ENCODE measurements around the gene LPO.

The LPO gene

DNA sequence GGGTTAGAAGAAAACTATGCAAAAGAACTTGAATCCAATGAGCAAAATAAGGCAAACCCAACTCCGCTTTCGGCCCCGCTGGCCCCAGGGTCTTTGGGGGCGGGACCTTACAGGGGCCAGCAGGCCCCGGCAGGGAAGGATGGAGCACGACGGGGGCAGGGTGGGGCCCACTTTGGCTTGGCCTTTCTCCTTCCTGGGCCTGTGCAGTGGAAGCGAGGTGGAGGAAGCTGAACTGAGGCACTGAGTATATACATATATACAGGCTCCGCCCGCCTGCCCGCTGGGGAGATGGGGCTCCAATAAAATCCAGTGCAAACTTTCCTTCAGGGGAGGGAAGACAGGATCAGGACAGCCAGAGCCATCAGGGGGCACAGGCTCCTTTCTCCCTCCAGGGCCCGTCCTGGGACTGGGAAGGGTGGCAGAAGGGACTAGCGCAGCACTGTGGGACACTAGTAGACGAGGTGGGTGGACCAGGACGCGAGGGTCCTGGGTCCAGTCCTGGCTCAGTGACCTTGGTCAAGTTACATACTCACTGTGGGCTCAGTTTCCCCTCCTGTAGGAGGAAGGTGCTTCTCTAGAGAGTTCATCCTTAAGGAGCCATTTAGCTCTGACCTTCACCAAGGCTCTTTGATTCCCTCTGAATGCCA, 63.2 kb downstream of the LPO start:
- DNase-seq (ENCODE audit: insufficient read length) = no peak
- FAIRE-seq = no peak
- no peak for TF ChIP-seq TAF1 (IDR thresholded peaks at IDR 0.05; ENCODE audit: borderline replicate concordance, low read depth, low read length)
- no peak for TF ChIP-seq POLR2AphosphoS5 (IDR thresholded peaks at IDR 0.05; ENCODE audit: low read depth, low read length)
- no peak for TF ChIP-seq POLR2A (IDR thresholded peaks at IDR 0.05; ENCODE audit: low read depth, low read length)

DNA sequence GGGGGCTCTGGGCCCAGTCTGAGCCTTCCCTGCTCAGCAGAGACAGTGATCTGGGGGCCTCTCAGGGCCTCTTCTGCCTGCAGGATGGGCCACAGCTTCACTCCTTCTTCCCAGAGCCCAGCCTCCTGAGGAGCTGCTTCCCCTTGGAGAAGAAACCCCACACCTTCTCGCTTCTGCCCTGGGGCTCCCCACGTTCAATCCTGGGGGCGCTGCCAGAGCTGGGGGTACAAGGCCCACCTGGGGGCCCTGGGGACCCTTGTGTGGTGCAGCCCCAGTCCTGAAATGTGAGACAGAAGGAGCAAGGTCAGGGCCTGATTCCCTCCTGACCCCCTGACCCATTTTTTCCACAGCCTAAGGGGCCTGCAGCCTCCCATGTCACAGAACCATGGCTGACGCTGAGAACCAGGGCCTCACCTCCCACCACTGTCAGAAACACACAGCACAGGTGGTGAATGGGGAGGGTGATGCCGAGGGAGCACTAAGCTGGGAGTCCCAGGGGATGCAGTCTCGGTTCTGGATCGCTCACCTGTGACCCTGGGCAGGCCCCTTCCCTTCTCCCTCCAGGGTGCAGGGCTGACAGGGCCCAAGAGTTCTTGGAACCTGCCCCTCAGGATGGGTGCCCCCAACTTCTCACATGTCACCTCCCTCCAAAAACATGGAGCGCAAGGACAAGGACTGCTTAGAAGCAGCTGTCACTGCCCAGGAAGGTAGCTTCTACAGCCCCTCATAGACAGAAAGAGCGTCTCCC, 64.0 kb downstream of the LPO start:
- DNase-seq (ENCODE audit: insufficient read length) (no peak), FAIRE-seq (no peak)
- TF ChIP-seq TAF1 (IDR thresholded peaks at IDR 0.05; ENCODE audit: borderline replicate concordance, low read depth, low read length) (no peak), POLR2AphosphoS5 (IDR thresholded peaks at IDR 0.05; ENCODE audit: low read depth, low read length) (no peak), POLR2A (IDR thresholded peaks at IDR 0.05; ENCODE audit: low read depth, low read length) (no peak)

DNA sequence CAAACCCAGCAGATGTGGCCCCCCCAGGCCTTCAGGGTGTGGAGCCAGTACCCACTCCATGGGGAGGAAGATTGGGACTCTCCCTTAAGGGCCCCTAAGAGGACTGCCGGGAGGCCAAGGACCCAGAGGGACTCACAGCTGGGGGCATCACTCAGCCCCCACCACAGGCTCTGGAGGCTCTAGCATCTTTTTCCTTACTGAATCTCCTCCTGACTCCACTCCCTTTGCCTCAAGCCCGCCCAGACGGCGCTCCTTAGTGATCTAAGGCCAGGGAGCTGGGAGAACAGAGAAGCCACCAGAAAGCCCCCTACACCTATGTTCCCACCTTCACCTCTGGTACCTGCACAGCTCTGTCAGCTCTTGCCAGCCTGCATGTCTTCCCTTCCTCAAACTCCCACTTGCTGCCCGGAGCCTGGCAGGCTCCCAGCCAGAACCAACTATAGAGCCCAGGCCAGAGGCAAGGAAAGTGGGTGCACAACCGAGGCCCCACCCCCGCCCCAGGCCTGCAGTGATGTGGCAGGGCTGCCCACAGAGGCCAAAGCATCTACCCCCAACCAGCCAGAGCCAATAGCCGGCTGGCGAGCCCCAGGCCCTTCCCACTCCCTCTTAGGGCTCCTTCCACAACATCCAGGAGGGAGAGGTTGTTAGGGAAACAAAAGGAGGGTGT, 64.7 kb downstream of the LPO start:
- no peak for FAIRE-seq
- no peak for TF ChIP-seq TAF1 (IDR thresholded peaks at IDR 0.05; ENCODE audit: borderline replicate concordance, low read depth, low read length)
- no peak for TF ChIP-seq POLR2AphosphoS5 (IDR thresholded peaks at IDR 0.05; ENCODE audit: low read depth, low read length)
- TF ChIP-seq POLR2A (IDR thresholded peaks at IDR 0.05; ENCODE audit: low read depth, low read length) = no peak
- DNase-seq (ENCODE audit: insufficient read length) = no peak

DNA sequence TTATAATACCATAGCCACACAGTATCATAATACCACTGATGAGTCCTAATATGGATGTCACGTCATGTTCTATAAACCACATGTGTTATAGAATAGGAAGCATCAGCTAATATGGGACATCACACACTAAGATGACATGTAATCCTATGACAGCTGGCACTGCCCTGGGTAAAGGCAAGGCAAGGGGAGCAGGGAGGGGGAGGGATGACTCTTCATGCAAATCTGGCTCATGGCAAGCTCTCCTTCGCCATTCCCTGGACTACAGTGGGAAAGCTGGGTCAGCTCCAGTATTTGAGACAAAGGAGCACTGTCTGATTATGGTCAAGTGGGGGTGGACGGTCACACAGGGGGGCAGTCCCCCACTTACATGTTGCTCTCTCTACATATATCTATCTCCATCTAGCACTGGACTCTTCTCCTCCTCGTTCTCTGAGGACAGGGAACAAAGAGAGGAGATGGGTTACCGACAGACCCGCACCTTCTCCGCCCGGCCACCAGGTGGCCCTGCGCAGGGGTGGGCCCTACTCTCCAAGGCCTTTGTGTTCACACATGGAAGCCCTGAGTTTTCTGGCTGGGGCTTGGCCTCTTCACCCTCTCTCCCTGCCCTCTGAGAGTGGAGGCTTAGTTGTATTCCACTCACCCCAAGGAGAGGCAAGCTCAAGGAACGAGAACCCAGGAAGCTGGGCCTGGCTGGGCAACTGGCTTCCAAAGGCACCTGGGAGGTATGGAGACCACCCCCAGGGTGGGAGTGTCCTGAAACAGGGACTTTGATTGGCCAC, 65.8 kb downstream of the LPO start:
- peak; percentile 93 for DNase-seq (ENCODE audit: insufficient read length)
- TF ChIP-seq POLR2AphosphoS5 (IDR thresholded peaks at IDR 0.05; ENCODE audit: low read depth, low read length) (no peak), POLR2A (IDR thresholded peaks at IDR 0.05; ENCODE audit: low read depth, low read length) (no peak), TAF1 (IDR thresholded peaks at IDR 0.05; ENCODE audit: borderline replicate concordance, low read depth, low read length) (no peak)
- peak; percentile 96 for FAIRE-seq

DNA sequence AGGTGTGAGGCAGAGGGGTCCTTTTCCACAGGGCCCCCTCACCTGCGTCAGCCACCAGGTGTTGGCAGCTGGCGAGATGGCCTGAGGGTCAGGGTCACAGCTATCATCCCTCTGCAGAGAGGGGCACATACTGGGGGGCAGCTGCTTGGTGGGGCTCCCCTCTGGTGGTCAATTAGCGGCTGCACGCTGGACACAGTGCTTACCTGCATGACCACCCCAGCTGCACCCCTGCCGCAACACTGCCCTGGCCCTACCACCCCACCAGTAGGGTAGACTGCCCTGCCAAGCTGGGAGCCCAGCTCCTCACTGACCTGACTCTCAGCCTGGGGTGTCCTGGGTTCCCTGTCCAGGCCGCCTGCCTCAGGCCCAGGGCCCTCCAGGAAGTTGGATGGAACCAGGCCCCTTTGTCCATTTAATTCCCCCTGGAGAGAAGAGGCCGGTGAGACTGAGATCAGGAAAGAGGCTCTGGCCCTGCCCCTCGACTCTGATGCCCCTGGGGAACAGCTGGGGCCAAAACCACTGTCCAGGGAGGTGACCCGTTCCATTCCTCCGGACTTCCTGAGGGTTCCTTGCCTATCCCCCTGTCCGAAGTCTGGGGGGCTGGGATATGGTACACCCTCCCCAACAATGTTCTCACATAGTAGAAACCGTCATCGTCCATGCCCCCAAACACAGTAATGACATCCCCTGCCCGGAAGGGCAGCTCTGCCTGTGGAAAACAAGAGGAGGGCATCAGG, 66.5 kb downstream of the LPO start:
- TF ChIP-seq POLR2AphosphoS5 (IDR thresholded peaks at IDR 0.05; ENCODE audit: low read depth, low read length) = no peak
- TF ChIP-seq POLR2A (IDR thresholded peaks at IDR 0.05; ENCODE audit: low read depth, low read length) = no peak
- TF ChIP-seq TAF1 (IDR thresholded peaks at IDR 0.05; ENCODE audit: borderline replicate concordance, low read depth, low read length) = no peak
- FAIRE-seq = no peak
- no peak for DNase-seq (ENCODE audit: insufficient read length)

DNA sequence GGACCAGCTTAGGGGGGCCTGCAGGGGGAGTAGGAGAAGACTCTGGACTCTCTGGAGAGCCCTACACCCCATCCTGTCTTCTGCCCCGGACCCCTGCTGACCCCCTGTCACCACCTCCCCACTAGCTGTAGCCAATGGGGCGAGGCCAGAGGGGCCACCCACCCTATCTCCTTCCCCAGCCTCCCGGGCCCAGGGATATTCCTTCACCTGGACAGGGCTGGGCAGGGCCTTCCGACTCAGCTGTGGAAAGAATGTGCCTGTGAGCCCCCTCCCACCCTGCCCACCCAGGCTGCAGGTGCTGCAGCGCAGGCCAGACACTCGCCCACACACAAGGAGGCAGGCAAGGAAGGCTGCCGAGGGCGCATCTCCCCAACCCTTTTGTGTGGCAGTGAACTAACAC, 67.2 kb downstream of the LPO start:
- DNase-seq (ENCODE audit: insufficient read length) (no peak), FAIRE-seq (no peak)
- TF ChIP-seq POLR2A (IDR thresholded peaks at IDR 0.05; ENCODE audit: low read depth, low read length) (no peak), POLR2AphosphoS5 (IDR thresholded peaks at IDR 0.05; ENCODE audit: low read depth, low read length) (no peak), TAF1 (IDR thresholded peaks at IDR 0.05; ENCODE audit: borderline replicate concordance, low read depth, low read length) (no peak)

DNA sequence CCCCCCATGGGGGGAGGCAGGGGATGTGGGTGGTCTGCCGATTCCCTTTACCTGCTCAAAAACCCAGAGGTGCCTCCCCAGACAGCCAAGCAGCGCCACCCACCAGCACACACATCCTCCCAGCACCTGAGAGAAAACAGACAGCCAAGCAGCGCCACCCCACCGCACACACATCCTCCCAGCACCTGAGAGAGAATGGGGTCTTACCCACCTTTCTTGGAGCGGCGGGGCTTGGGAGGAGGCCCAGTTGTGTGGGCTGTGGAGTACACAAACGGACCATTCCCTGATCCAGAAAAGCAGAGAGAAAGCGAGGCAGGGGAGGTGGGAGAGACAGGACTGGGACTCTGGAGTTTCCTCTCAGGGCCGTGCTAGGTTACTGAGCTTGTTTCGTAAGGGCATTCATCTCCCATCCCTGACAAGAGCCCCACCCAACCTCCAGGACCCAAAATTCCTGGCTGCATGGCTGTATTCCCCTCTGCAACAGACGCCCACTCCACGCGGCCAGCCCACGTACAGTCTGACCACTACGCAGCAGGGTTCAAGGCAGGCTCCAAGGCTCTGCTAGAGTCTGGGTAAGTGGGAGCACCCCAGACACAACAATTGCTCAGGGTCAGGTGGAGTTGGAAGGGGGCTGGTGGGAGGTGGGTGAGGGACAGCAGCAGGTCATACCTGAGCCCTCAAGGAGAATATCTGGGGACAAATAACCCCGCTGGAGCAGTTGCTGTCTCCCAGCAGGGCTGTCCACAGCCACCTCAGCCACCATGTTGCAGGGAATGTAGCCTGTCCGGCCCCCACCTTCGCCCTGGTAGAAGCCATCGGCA, 68.0 kb downstream of the LPO start:
- FAIRE-seq (no peak), DNase-seq (ENCODE audit: insufficient read length) (no peak)
- no peak for TF ChIP-seq POLR2AphosphoS5 (IDR thresholded peaks at IDR 0.05; ENCODE audit: low read depth, low read length)
- no peak for TF ChIP-seq TAF1 (IDR thresholded peaks at IDR 0.05; ENCODE audit: borderline replicate concordance, low read depth, low read length)
- TF ChIP-seq POLR2A (IDR thresholded peaks at IDR 0.05; ENCODE audit: low read depth, low read length) = no peak

DNA sequence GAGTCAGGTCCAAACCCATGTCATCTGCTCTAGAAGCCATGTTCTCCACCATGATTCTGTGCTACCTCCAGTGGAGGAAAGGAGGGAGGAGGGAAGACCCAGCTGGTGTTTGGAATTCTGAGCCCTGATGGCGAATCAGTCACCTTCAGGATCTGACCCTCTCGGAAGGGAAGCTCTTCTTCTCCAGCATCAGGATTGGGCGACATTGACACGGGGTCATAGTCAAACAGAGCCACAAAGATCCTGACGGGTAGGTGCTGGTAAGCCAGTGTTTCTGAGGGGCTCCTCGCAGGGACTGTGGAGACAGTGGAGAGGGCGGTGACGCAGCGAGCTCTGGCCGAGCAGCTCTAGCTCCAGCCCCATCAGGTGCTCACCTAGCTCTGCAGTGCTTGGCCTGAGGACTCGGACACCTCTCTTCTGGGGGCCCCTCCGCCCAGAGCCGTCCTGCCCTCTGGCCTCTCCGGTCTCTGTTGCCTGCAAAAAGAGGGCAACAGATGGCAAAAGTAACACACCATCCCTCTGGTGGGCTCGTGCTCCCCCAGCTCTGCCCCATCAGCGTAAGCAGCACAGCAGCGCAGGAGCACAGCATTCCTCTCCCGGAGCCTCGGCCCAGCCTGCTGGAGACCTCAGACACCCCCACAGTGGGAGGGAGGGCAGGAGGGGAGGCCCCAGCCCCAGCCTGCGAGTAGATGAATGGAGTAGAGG, 69.2 kb downstream of the LPO start:
- FAIRE-seq (no peak), DNase-seq (ENCODE audit: insufficient read length) (no peak)
- no peak for TF ChIP-seq POLR2A (IDR thresholded peaks at IDR 0.05; ENCODE audit: low read depth, low read length)
- TF ChIP-seq TAF1 (IDR thresholded peaks at IDR 0.05; ENCODE audit: borderline replicate concordance, low read depth, low read length) = no peak

DNA sequence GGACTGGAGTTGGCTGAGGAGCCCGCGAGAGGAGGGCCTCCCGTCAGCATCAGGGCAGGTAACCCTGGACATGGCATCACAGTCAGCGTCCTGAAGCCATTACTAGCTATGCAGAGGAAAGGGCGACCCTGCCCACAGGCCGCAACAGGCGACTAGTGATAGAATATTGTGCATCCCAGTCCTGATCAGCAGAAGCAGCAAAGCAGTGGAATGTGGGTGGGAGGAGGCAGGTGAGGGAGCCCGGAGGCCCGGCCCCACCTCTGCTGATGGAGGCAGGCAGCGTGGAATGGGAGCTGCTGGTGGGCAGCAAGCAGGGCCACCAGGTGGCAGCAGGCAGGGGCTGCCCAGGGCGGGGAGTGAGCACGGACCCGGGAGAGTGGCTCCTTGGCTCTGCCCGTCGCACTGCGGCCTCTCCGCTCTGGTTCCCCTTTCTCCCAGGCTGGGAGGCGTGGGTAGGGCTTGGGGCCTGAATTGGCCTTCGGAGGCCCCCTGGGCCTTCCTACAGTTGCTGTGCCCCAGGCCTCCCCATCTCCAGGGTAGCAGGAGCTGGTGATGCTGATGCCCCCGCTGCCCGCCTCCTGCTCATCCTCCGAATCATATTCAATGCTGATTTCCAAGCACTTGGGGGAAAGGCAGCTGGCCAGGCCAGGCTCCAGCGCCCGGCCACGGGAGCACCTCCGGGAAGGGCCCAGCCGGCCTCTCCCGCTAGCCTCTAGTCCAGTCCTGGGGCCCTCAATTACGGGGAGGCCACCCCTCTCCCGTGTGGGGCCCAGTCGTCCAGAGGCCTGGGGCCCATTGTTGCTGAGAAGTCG, 70.0 kb downstream of the LPO start:
- DNase-seq (ENCODE audit: insufficient read length) = no peak
- TF ChIP-seq POLR2AphosphoS5 (IDR thresholded peaks at IDR 0.05; ENCODE audit: low read depth, low read length) (no peak), TAF1 (IDR thresholded peaks at IDR 0.05; ENCODE audit: borderline replicate concordance, low read depth, low read length) (no peak)
- no peak for FAIRE-seq
